ENCODE data around the gene ALG14. TPM values are rescaled to one million over a fixed set of nuclear protein-coding genes. Genes with fewer than 3 reads are reported as not detected.

The ALG14 gene
- total and polyA plus RNA-seq, 7 donors, result 0.55 to 2.7 (median 1.8) TPM

DNA sequence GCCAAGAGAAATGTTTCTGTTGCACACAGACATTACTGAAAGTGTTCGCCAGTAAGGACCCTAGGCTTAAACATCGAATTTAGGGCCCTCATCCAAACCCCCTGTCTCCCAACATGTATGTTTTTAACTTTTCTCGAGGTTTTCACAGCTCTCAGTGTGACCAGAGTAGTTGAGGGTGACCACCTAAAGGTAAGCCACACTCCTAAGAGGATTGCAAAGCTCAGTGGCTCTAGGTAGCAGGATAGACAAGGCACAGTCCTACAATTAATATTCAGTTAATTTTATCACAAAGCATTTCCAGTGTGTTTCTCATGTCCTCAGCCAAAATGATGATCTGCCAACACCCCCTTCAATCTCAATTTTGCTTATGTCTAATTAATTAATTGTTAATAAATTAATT is 695 bp upstream of the ALG14 start:
- peak overlapping the region; percentile 59 to 76 (median 73) for H3K4me3 ChIP-seq
- WGBS, 2 donors, result 3 to 18% methylated on average over 3 of the region's 3 CpGs
- peak overlapping the region; percentile 86 to 93 (median 92) for H3K27ac ChIP-seq
- no peaks in the 10 kb centered on the region for H3K9me3 ChIP-seq
- H3K27me3 ChIP-seq, result no peaks in the 10 kb centered on the region
- no peak for DNase-seq
- intact Hi-C loops (cut with DNase I), result loop anchor here (1.0 to 2.0 kb wide), 2 partner anchors 43 to 161 kb away; partner anchors contain the start of genes RWDD3 and TLCD4
- TF ChIP-seq, protein P1, sequence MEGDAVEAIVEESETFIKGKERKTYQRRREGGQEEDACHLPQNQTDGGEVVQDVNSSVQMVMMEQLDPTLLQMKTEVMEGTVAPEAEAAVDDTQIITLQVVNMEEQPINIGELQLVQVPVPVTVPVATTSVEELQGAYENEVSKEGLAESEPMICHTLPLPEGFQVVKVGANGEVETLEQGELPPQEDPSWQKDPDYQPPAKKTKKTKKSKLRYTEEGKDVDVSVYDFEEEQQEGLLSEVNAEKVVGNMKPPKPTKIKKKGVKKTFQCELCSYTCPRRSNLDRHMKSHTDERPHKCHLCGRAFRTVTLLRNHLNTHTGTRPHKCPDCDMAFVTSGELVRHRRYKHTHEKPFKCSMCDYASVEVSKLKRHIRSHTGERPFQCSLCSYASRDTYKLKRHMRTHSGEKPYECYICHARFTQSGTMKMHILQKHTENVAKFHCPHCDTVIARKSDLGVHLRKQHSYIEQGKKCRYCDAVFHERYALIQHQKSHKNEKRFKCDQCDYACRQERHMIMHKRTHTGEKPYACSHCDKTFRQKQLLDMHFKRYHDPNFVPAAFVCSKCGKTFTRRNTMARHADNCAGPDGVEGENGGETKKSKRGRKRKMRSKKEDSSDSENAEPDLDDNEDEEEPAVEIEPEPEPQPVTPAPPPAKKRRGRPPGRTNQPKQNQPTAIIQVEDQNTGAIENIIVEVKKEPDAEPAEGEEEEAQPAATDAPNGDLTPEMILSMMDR (IDR thresholded peaks at IDR 0.05), result no peak
- TF ChIP-seq EP300 (IDR thresholded peaks at IDR 0.05) (no peak), POLR2A (IDR thresholded peaks at IDR 0.05) (no peak), POLR2AphosphoS5 (IDR thresholded peaks at IDR 0.05) (no peak)
- no peaks in the 10 kb centered on the region for H3K36me3 ChIP-seq
- peaks cover 0 to 14% (median 10%) of the 10 kb centered on the region in 4 donors for H3K4me1 ChIP-seq

DNA sequence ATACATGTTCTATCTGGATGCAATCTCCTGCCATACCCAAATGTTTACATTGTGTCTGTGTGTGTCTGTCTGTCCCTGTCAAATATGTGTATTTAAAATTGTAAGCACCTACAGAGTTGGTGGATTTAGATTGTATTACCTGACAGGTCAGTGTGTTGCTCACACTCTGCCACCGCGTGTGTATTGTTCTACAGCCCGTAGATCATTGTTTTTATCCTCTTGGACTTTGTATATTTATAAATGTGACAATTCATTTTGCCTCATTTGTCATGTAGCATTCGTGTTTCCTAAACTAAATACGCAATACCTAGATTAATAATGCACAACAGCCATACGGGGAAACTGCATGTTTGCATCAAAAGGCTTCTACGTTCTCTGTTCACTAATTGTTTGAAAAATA is 634 bp downstream of the ALG14 start:
- Histone ChIP-seq H3K4me3 (peak overlapping the region; percentile 59 to 76 (median 73)), H3K27ac (peak overlapping the region; percentile 86 to 93 (median 92)), H3K36me3 (no peaks in the 10 kb centered on the region), H3K9me3 (no peaks in the 10 kb centered on the region), H3K27me3 (no peaks in the 10 kb centered on the region), H3K4me1 (peaks cover 0 to 14% (median 10%) of the 10 kb centered on the region in 4 donors)
- 5 to 14% methylated on average over 7 of the region's 7 CpGs for WGBS, 2 donors
- intact Hi-C loops (cut with DNase I), result loop anchor here (2.0 kb wide), 1 partner anchor 45 kb away; the partner anchor contains the start of gene TLCD4
- no peak for DNase-seq
- TF ChIP-seq POLR2AphosphoS5 (IDR thresholded peaks at IDR 0.05), result no peak
- TF ChIP-seq, protein P1 (IDR thresholded peaks at IDR 0.05), result no peak
- no peak for TF ChIP-seq EP300 (IDR thresholded peaks at IDR 0.05)
- no peak for TF ChIP-seq POLR2A (IDR thresholded peaks at IDR 0.05)

DNA sequence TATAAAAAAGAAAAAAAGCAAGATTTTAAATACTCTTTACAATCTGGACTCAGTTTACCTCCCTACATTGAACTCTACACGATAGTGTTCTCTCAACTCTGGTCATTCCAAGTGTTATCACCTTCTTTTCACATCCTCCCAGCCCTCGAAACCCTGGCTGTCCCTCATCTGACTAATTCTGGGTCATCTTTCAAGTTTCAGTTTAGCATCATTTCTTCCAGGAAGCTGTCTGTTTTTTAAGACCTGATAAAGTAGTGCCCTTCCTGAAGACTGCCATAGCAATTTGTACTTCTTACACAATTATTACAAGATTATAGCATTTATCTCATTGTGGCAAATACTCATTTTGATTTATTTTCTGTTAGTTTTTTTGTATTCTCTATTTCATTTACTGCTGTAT is 1.2 kb downstream of the ALG14 start:
- intact Hi-C loops (cut with DNase I), result no loop called here
- Histone ChIP-seq H3K9me3 (no peaks in the 10 kb centered on the region), H3K36me3 (no peaks in the 10 kb centered on the region), H3K4me3 (peak overlapping the region in 1 of 4 donors; percentile 59), H3K27me3 (no peaks in the 10 kb centered on the region), H3K27ac (peak overlapping the region in 1 of 4 donors; percentile 86), H3K4me1 (peaks cover 0 to 14% (median 10%) of the 10 kb centered on the region in 4 donors)
- TF ChIP-seq POLR2A (IDR thresholded peaks at IDR 0.05) (no peak), EP300 (IDR thresholded peaks at IDR 0.05) (no peak)
- TF ChIP-seq, protein P1 (IDR thresholded peaks at IDR 0.05), result no peak
- 68 to 75% methylated on average over 2 of the region's 2 CpGs for WGBS, 2 donors
- DNase-seq, result no peak

DNA sequence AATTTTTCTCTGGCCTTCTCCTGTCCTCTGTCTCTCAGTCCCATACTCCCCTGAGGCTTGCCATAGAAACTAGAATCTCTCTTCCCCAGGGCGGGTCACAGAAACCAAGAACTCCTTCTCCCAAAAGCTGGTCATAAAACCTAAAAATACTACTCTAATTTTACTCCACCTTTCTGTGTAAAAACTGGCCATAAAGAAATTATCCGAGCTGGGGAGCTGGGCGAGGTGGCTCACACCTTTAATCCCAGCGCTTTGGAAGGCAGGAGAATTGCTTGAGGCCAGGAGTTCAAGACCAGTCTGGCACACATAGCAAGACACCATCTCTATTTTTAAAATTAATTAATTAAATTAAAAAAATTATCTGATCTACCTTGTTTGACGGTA is 3.0 kb downstream of the ALG14 start:
- intact Hi-C loops (cut with DNase I), result no loop called here
- Histone ChIP-seq H3K4me3 (no peak overlapping the region), H3K27me3 (no peaks in the 10 kb centered on the region), H3K4me1 (peaks cover 0 to 14% (median 10%) of the 10 kb centered on the region in 4 donors), H3K27ac (no peak overlapping the region), H3K36me3 (peaks cover 0 to 7% (median 0%) of the 10 kb centered on the region in 4 donors), H3K9me3 (no peaks in the 10 kb centered on the region)
- WGBS, 2 donors, result 26 to 73% methylated on average over 5 of the region's 5 CpGs
- no peak for DNase-seq
- TF ChIP-seq, protein P1 (IDR thresholded peaks at IDR 0.05), result no peak
- TF ChIP-seq POLR2AphosphoS5 (IDR thresholded peaks at IDR 0.05) (no peak), POLR2A (IDR thresholded peaks at IDR 0.05) (no peak), EP300 (IDR thresholded peaks at IDR 0.05) (no peak)
